Measurements from ENCODE around the gene NOS1.
"Not testable (repeated sequence)": the region's sequence is repeated elsewhere in the genome, so short reads cannot be mapped to it uniquely, and the experiment has no call there.

Gene NOS1

DNA sequence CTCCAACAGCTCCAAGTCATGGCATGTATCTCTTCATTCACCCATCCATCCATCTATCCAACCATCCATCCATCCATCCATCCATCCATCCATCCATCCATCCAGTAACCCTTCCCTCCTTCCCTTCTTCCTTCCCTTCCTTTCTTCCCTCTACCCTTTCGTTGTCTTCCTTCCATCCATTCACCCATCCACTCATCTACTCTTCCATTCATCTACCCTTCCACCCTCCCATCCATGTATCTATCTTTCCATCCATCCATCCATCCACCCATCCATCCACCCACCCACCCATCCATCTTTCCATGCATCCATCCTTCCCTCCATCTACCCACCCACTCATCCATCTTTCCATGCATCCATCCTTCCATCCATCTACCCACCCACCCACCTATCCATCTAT lies 117.9 kb downstream of the NOS1 start:
- no peak for DNase-seq

DNA sequence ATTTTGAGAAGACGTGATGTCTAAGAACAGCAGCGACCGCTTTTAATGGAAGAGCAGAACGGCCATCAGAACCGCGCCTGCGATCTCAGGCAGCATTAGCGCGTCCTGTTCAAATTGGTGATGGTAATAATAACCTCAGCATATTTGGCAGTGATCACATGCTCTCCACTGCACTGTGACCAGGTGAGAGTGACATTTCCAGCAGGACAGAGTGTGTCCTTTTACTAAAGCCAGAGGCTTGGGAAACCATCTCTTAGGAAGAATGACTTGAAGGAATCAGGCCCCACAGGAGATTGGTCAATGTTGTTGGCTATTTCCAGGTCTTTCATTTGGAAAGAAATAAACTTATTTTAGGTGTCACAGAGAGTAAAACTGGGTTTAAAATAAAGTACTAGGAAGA lies 119.7 kb downstream of the NOS1 start:
- no peak for DNase-seq

- no peak for DNase-seq
Measured at GRCh38 chr12:117240081-117240755, 121.2 kb downstream of the NOS1 start.

DNA sequence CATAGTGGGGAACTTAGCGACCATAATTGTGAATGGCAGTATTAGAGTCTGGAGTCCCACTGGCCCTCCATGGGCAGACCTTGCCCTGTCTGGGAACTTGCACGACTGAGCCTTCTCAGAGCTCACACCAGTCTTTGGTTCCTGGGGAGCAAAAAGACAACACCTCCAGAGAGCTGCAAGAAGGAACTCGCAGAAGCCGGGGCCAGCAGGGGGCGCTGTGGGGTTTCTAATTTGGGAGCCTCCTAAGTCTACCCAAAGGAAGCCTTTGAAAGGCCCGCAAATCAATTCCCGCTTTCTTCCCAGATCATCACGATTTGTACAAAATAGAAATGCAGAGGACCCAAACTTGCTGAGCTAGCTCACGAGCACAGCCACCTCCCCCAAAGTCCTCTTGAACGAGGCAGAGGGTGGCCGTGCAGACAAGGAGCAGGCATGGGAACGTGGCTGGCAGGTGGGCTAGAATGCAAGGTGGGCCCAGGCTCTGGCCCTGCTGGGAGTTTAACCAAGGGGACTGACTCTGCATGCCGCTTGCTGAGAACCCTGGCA lies 124.9 kb downstream of the NOS1 start:
- DNase-seq: no peak

DNA sequence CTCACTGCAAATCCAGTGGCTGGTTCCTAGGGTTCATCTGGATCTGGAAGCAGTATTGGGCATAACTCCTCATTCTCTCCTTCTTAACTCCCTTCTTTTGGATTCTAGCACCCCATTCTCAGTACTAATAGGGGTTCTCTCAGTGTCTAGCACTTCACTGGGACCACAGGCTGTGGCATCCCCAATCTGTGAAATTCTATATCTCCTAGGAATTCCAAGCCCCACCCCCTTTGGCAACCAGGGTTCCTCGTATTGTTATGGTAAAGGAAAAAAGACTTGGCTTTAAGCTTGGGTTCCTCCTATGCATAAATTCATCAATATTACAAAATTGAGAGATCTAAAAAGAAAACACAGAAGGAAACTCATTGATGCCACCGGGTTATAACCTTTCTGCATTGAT lies 126.2 kb downstream of the NOS1 start:
- DNase-seq: no peak

- no peak for DNase-seq
Measured at GRCh38 chr12:117234441-117234840, 127.0 kb downstream of the NOS1 start.

- no peak for DNase-seq
Measured at GRCh38 chr12:117231750-117232149, 129.7 kb downstream of the NOS1 start.

DNA sequence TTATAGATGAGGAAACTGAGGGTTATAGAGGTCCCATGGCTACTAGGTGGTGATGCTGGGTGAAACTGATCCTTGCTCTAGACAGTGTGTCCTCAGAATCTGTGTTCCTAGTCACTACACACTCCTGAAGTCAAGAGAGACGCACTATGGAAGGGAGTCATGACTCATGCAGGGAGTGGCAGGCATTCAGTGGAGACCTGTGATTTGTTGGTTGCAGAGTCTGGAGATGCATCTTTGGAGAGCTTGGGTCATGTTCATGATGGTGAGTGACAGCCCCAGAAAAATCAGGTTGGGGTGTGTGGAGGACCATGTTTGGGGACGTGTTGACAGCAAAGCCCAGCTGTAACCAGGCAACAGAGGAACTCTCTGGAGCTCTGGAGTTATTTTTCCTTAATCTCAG lies 133.2 kb downstream of the NOS1 start:
- DNase-seq: no peak

DNA sequence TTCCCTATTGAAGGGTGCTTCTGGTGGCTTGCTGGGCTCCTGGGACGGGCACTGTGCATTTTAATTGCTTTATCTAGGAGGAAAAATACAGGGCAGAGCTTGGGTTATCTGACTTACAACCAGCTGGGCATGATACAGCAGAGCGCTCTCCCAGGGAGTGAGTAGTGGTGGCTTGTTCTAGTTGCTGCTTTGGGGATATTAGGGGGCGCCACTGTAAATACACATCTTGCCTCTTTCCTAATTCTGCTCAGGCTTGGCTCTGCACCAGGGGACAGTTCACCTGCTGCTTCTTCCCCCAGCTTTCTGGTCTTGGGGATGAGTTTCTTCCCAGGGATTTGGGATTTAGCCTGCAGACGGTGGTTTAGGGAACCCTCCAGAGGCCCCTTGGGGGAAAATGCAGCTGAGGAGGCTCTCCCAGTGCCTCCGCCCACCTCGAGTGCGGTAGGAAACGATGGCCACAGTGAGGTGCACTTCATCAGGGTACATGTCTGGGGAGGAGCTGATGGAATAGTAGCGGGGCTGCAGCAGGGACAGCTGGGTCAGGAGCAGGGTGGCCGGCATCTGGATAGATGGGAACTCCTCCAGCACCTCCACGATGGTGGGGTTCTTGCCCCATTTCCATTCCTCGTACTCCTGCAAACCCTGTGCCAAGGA lies 134.3 kb downstream of the NOS1 start:
- no peak for DNase-seq

- DNase-seq: no peak
Measured at GRCh38 chr12:117226505-117226904, 134.9 kb downstream of the NOS1 start.

DNA sequence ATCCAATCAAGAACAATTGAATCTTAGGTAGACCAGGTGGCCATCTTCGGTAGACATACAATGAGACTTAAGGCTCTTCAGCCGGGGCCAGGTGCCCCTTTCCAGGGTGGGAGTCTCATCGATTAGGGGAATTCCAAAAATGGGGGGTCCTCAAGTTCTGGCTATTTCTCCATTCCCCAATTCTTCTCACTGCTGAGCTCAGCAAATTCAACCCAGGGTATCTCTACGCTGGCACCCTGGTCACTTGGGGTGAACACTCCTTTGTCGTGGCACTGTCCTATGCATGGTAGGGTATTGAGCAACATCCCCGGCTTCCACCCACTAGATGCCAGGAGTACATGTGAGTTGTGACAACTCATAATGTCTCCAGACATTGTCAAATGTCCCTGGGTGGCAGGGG lies 136.2 kb downstream of the NOS1 start:
- DNase-seq: no peak

GRCh38 chr12:117220947-117221346 lies 140.5 kb downstream of the NOS1 start:
- DNase-seq: not testable (repeated sequence)

DNA sequence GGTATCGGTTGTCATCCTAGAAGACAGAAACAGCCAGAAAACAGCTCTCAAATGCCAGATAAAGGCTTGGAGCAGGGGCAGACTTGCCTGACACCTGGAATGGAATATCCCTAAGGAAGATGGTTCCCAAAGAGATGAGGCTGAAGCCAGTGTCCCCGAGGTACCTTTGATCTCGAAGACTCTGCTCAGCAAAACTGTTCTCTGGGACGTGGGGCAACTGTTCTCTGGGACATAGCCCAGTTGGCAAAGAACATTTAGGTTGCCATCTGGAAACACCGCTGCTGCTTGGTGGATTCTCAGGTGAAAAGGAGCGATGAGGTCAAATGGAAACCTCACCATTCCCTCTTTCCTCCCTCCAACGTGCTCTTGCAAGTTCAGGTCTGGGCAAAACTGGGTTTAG lies 143.3 kb downstream of the NOS1 start:
- DNase-seq: no peak

GRCh38 chr12:117216686-117217085 lies 144.7 kb downstream of the NOS1 start:
- no peak for DNase-seq

GRCh38 chr12:117214797-117215196 lies 146.6 kb downstream of the NOS1 start:
- DNase-seq: no peak

DNA sequence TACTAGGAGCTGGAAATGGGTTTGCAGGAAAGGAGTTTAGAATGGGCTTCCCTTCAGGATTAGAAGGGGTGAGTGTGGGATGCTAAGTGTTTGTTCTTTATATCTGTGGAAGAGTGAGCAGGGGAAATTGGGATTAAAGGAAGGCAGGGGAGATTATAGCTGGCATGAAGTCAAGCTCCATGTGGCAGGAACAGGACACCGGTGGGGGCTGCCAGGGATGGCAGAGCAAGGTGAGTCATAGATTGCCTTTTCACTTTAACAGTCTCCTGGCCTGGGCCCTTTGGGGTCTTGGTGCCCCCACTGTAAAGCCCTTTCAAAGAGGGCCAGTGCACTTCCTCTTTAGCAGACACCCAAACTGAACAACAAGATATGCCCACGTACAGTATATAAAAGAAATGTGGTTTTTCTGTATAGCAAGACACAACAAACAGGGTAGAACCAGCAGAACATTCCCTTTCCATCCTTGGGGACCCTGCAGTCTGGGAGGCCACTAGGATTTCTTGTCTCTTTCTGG lies 148.1 kb downstream of the NOS1 start:
- DNase-seq: no peak

DNA sequence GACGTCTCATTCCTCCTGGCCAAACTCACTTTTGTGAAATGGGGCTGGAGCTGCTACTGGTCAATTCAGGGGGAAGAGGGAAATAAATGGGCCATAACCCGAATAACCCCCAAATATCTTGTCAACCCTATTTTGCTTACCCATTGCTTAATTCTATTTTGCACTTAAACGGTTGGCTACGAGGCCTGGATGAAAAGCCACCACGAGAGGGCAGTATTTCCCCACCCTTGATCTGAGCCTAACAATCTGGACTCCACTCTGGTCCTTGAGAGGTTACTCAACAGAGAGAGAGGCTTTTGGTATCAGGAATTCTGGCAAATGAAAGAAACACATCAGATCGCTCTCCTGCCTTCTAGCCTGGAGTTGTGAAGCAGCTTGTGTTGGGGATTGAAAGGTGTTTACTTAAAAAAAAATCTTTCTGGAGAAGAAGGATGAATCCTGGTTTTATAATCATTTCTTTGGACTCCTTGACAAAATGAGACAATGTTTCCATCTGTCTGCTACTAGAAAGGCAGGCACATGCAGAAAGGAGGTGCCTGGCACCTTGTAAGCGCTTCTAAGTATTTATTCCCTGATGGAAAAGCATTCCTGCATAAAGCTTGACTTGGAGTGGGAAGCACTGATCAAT lies 148.7 kb downstream of the NOS1 start:
- DNase-seq: no peak

- no peak for DNase-seq
Measured at GRCh38 chr12:117210266-117210918, 151.0 kb downstream of the NOS1 start.

DNA sequence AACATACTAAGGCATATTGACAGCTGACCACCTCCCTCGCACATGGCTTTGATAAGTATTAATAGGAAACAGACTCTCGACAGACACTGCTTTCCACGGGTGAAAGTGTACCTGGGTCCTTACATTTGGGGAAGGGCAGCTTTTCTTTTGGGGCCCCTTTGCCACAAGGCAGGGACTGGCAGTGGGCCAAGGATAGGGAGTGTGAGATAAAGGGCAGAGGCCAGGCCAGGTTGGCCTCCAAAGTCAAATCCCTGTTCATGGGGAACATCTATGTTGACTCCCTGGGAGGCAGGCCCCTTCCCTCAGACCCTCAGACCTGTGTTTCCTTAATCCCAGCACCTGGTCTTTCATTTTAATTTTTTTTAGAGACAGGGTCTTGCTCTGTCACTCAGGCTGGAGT lies 151.8 kb downstream of the NOS1 start:
- DNase-seq: no peak

- DNase-seq: no peak
Measured at GRCh38 chr12:117208811-117209455, 152.5 kb downstream of the NOS1 start.

GRCh38 chr12:117208206-117208605 lies 153.2 kb downstream of the NOS1 start:
- no peak for DNase-seq

DNA sequence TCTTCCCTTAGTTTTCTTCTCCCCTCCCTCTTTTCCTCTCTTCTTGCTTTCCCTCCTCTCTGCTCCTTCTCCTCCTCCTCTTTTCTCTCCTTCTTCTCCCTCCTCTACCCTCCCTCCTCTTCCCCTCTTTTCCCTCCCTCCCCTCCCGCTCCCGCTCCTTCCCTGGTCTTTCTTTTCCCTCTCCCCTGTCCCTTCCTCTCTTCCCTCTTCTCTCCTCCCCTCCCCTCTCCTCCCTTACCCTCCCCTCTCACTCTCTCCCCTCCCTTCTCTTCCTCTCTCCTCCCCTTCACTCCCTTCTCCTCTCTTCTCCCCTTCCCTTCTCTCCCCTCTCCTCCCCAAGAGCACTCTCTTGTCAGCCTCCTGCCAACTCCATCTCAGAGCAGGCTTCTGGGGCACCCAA lies 153.8 kb downstream of the NOS1 start:
- no peak for DNase-seq

GRCh38 chr12:117202556-117202955 lies 158.9 kb downstream of the NOS1 start:
- DNase-seq: no peak

Measured in amniotic stem cell (primary cell).